Activated CD8-positive, alpha-beta memory T cell treated with anti-CD3 and anti-CD28 coated beads, Interleukin-2, amount 50 U/mL, for 1 hour (primary cell): ENCODE results near the gene PHF13.
"Not testable (repeated sequence)": the region's sequence is repeated elsewhere in the genome, so short reads cannot be mapped to it uniquely, and the experiment has no call there.

Experiments used
- DNase-seq: peaks from one replicate; pipeline ENCODE4 v3.0.0-alpha.2; 2020; ENCODE audit errors: extremely low read depth

Gene PHF13

GRCh38 chr1:6660415-6661049, 47.0 kb downstream of the PHF13 start:
- no peak for DNase-seq

GRCh38 chr1:6662468-6662867, 48.9 kb downstream of the PHF13 start:
- DNase-seq = not testable (repeated sequence)

- no peak for DNase-seq
These were observed 53.2 kb downstream of the PHF13 start for GRCh38 chr1:6666696-6667095.

GRCh38 chr1:6667139-6667538, 53.6 kb downstream of the PHF13 start:
- DNase-seq = no peak

- DNase-seq = no peak
These were observed 55.0 kb downstream of the PHF13 start for GRCh38 chr1:6668503-6668902.

GRCh38 chr1:6672558-6672957, 59.0 kb downstream of the PHF13 start:
- no peak for DNase-seq
